Neuronal stem cell (in vitro differentiated cells): ENCODE measurements around the gene SORCS2.

Experiments used
- DNase-seq: peaks from one replicate; pipeline ENCODE4 v3.0.0-alpha.2; 2013; ENCODE audit warnings: low spot score
- H2AFZ ChIP-seq: one replicate; pipeline ENCODE4 v1.6.1; 2013; ENCODE audit warnings: mild to moderate bottlenecking, low read length, inconsistent platforms
- H2AK5ac ChIP-seq: 2 replicates; pipeline ENCODE4 v1.6.1; 2013; ENCODE audit warnings: low read depth, mild to moderate bottlenecking, inconsistent platforms, low read length, moderate library complexity, mixed read lengths
- H2BK120ac ChIP-seq: 2 replicates; pipeline ENCODE4 v1.6.1; 2013; ENCODE audit warnings: low read depth, mild to moderate bottlenecking, inconsistent platforms, low read length, moderate library complexity, mixed read lengths
- H2BK12ac ChIP-seq: one replicate; pipeline ENCODE4 v1.6.1; 2013; ENCODE audit warnings: low read length, inconsistent platforms
- H2BK15ac ChIP-seq: 2 replicates; pipeline ENCODE4 v1.6.1; 2013; ENCODE audit warnings: mild to moderate bottlenecking, low read length, inconsistent platforms, mixed read lengths
- H2BK5ac ChIP-seq: one replicate; pipeline ENCODE4 v1.6.1; 2013; ENCODE audit warnings: inconsistent platforms, mild to moderate bottlenecking, low read length, moderate library complexity
- H3K14ac ChIP-seq: one replicate; pipeline ENCODE4 v1.6.1; 2013; ENCODE audit warnings: low read length, inconsistent platforms
- H3K18ac ChIP-seq: 2 replicates; pipeline ENCODE4 v1.6.1; 2013; ENCODE audit warnings: low read length, inconsistent platforms
- H3K23ac ChIP-seq: 2 replicates; pipeline ENCODE4 v1.6.1; 2013; ENCODE audit warnings: low read depth, mild to moderate bottlenecking, mixed read lengths, low read length, inconsistent platforms; ENCODE audit not compliant: poor library complexity
- H3K27ac ChIP-seq: replicated peaks from 3 replicates; pipeline ENCODE4 v1.5.1; 2013; ENCODE audit warnings: low read length, inconsistent platforms
- H3K27me3 ChIP-seq, 3 experiments: 2 replicates each; pipeline ENCODE4 v1.6.1; 2013; ENCODE audit warnings: low read length in 3 of 3, mild to moderate bottlenecking in 2 of 3, inconsistent platforms in 1 of 3, low read depth in 1 of 3, mixed read lengths in 1 of 3, moderate library complexity in 1 of 3; ENCODE audit not compliant: control insufficient read depth in 3 of 3, insufficient read depth in 3 of 3
- H3K36me3 ChIP-seq, 2 donors: replicated peaks in 1 of 2; 2 replicates each; pipeline ENCODE4 v1.6.1; 2013; ENCODE audit warnings: low read length in 2 of 2; ENCODE audit not compliant: control insufficient read depth in 2 of 2, insufficient read depth in 2 of 2
- H3K4ac ChIP-seq: 2 replicates; pipeline ENCODE4 v1.6.1; 2013; ENCODE audit warnings: inconsistent platforms, mild to moderate bottlenecking, low read length, moderate library complexity
- H3K4me1 ChIP-seq, 2 donors: 1 replicate in 1 of 2; 2 replicates in 1 of 2; pipeline ENCODE4 v1.6.1; 2013; ENCODE audit warnings: low read length in 2 of 2, low read depth in 1 of 2; ENCODE audit not compliant: control insufficient read depth in 2 of 2, insufficient read depth in 1 of 2
- H3K4me2 ChIP-seq: one replicate; pipeline ENCODE4 v1.6.1; 2013; ENCODE audit warnings: mild to moderate bottlenecking, low read length, inconsistent platforms; ENCODE audit not compliant: insufficient read depth, poor library complexity, severe bottlenecking
- H3K4me3 ChIP-seq, 2 donors: 2 replicates each; pipeline ENCODE4 v1.5.1; 2013; ENCODE audit warnings: low read length in 2 of 2, mild to moderate bottlenecking in 2 of 2, inconsistent platforms in 1 of 2, moderate library complexity in 1 of 2
- H3K79me1 ChIP-seq: one replicate; pipeline ENCODE4 v1.6.1; 2013; ENCODE audit warnings: low read depth, mild to moderate bottlenecking, inconsistent platforms, low read length, moderate library complexity
- H3K9ac ChIP-seq: one replicate; pipeline ENCODE4 v1.6.1; 2013; ENCODE audit warnings: mild to moderate bottlenecking, low read depth, low read length, inconsistent platforms; ENCODE audit not compliant: poor library complexity
- H3K9me3 ChIP-seq, 2 donors: replicated peaks in 1 of 2; 2 replicates each; pipeline versions ENCODE3 to v1.6.1; 2013; ENCODE audit warnings: low read length in 2 of 2, mild to moderate bottlenecking in 2 of 2, inconsistent platforms in 1 of 2, low read depth in 1 of 2, mixed read lengths in 1 of 2, moderate library complexity in 1 of 2; ENCODE audit not compliant: control insufficient read depth in 2 of 2, insufficient read depth in 1 of 2
- H4K8ac ChIP-seq: one replicate; pipeline ENCODE4 v1.6.1; 2013; ENCODE audit warnings: low read depth, mild to moderate bottlenecking, inconsistent platforms, low read length, moderate library complexity
- H4K91ac ChIP-seq: one replicate; pipeline ENCODE4 v1.6.1; 2013; ENCODE audit warnings: low read length, low read depth, mild to moderate bottlenecking, inconsistent platforms; ENCODE audit not compliant: poor library complexity
- WGBS, 2 donors: extraction: QIAGEN DNeasy Blood & Tissue Kit; methylation state at CpG; one replicate each; pipeline ENCODE4 v1.1.7; 2013; ENCODE audit warnings: missing lambda C conversion rate in 2 of 2, mixed read lengths in 1 of 2; ENCODE audit not compliant: insufficient read length in 2 of 2, insufficient replicate concordance in 1 of 2; ENCODE audit errors: extremely low coverage in 2 of 2; 5-methylcytosine and 5-hydroxymethylcytosine counted together

The SORCS2 gene

DNA sequence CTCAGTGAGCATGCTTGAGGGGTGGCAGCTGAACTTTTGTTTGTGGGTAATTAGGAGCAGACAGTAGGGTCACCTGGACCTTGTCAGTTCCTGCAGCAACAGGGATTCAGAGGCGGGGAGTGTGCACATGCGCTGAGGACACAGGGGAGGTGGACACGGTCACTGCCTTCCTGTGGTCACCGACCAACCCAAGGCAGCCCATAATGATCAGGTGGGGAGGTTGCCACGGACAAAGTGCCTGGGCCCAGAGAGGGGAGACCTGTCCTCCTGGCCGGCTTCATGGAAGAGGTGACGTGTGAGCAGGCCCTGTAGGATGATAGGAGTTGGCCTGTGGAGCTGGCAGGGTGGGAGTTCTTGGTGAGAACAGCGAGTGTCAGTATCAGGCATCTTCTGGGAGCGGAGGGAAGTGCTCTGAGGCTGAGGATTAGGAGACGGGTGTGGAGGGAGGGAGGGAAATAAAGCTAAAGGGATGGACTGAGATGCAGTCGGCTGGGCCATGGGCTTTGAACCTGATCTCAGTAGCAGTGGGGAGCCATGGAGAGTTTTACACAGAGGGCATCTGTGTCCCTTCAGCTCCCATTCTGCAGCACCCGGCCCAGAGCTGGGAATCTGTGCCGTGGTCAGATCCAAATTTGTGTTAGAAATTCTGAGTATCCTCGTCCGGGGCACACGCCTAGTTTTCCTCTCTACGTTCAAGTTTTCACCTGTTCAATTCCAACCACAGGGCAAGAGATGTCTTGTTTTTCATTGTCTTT lies 142.4 kb downstream of the SORCS2 start:
- DNase-seq, result no peak
- no CpG with 5 or more reads among the region's 17 CpGs for WGBS, 2 donors
- no peak overlapping the region for H2BK12ac ChIP-seq
- peak overlapping the region; percentile 38 for H2BK15ac ChIP-seq
- peak overlapping the region; percentile 96 for H2AK5ac ChIP-seq
- H3K4me3 ChIP-seq, result no peak overlapping the region
- no peak overlapping the region for H2BK5ac ChIP-seq
- H3K36me3 ChIP-seq, result no peaks in the 10 kb centered on the region
- H3K27me3 ChIP-seq, result peaks cover 0 to 5% (median 0%) of the 10 kb centered on the region in 3 experiments
- no peak overlapping the region for H2AFZ ChIP-seq
- no peak overlapping the region for H4K91ac ChIP-seq
- no peak overlapping the region for H2BK120ac ChIP-seq
- H3K79me1 ChIP-seq, result peaks cover 7% of the 10 kb centered on the region
- peak overlapping the region; percentile 40 for H3K14ac ChIP-seq
- H3K4me2 ChIP-seq, result no peak overlapping the region
- H3K18ac ChIP-seq, result peak overlapping the region; percentile 84
- H3K23ac ChIP-seq, result peak overlapping the region; percentile 17
- H3K4me1 ChIP-seq, result peaks cover 0 to 24% of the 10 kb centered on the region in 2 donors
- H3K27ac ChIP-seq, result no peak overlapping the region
- H4K8ac ChIP-seq, result peak overlapping the region; percentile 75
- H3K9ac ChIP-seq, result peak overlapping the region; percentile 79
- no peak overlapping the region for H3K4ac ChIP-seq
- no peaks in the 10 kb centered on the region for H3K9me3 ChIP-seq

GRCh38 chr4:7335344-7336066 lies 143.2 kb downstream of the SORCS2 start:
- Histone ChIP-seq H2AK5ac (peak overlapping the region; percentile 98), H2BK15ac (peak overlapping the region; percentile 75), H3K18ac (no peak overlapping the region), H3K9ac (peak overlapping the region; percentile 45), H3K4me2 (no peak overlapping the region), H3K4ac (peak overlapping the region; percentile 66), H3K27me3 (peaks cover 0 to 5% (median 0%) of the 10 kb centered on the region in 3 experiments), H3K27ac (no peak overlapping the region), H2BK12ac (no peak overlapping the region), H2BK120ac (no peak overlapping the region), H4K8ac (no peak overlapping the region), H3K14ac (no peak overlapping the region), H3K79me1 (peaks cover 7% of the 10 kb centered on the region), H4K91ac (no peak overlapping the region), H3K36me3 (no peaks in the 10 kb centered on the region), H2AFZ (no peak overlapping the region), H3K4me3 (no peak overlapping the region), H3K4me1 (peaks cover 0 to 23% of the 10 kb centered on the region in 2 donors), H3K9me3 (no peaks in the 10 kb centered on the region), H3K23ac (no peak overlapping the region), H2BK5ac (no peak overlapping the region)
- no CpG with 5 or more reads among the region's 24 CpGs for WGBS, 2 donors
- DNase-seq, result peak; percentile 56

GRCh38 chr4:7336067-7336569 lies 143.8 kb downstream of the SORCS2 start:
- H3K36me3 ChIP-seq, result no peaks in the 10 kb centered on the region
- WGBS, 2 donors, result no CpG with 5 or more reads among the region's 17 CpGs

DNA sequence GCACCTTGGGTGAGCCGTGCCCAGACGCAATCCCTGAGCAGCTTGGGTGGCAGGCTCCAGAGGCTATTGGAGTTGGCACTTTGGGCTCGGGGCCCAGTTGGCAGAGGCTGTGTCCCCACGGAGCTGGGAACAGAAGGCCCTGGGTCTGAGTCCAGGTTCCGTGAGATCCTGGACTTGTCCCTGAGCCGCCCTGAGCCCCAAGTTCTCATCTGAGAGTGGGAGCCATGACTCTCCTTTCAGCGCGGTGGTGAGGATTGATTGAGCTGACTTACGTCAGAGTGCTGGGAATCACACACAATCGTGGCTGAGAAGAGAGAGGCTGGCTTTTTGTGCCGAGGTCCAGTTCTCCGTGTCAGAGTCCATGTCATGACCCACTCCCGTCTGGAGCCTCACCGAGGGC lies 144.4 kb downstream of the SORCS2 start:
- Histone ChIP-seq H2AFZ (no peak overlapping the region), H4K8ac (no peak overlapping the region), H3K36me3 (no peaks in the 10 kb centered on the region), H3K27me3 (peaks cover 0 to 5% (median 0%) of the 10 kb centered on the region in 3 experiments), H4K91ac (no peak overlapping the region), H3K9me3 (no peaks in the 10 kb centered on the region), H3K4me1 (peaks cover 0 to 19% of the 10 kb centered on the region in 2 donors), H2BK15ac (no peak overlapping the region), H2AK5ac (no peak overlapping the region), H2BK5ac (no peak overlapping the region), H3K27ac (no peak overlapping the region), H3K4ac (no peak overlapping the region), H2BK12ac (no peak overlapping the region), H3K14ac (no peak overlapping the region), H3K9ac (no peak overlapping the region), H2BK120ac (no peak overlapping the region), H3K79me1 (peaks cover 7% of the 10 kb centered on the region), H3K23ac (no peak overlapping the region), H3K18ac (no peak overlapping the region), H3K4me3 (no peak overlapping the region), H3K4me2 (no peak overlapping the region)
- WGBS, 2 donors, result no CpG with 5 or more reads among the region's 14 CpGs
- DNase-seq, result no peak

More at GRCh38 chr4:7336067-7336569, 143.8 kb downstream of the SORCS2 start:
- no peak overlapping the region for H3K23ac ChIP-seq
- peak overlapping the region; percentile 98 for H2AK5ac ChIP-seq
- H2BK5ac ChIP-seq, result no peak overlapping the region
- peak overlapping the region; percentile 75 for H2BK15ac ChIP-seq
- peaks cover 0 to 21% of the 10 kb centered on the region in 2 donors for H3K4me1 ChIP-seq
- no peak overlapping the region for H3K4me3 ChIP-seq
- no peak overlapping the region for H3K27ac ChIP-seq
- no peaks in the 10 kb centered on the region for H3K9me3 ChIP-seq
- H4K8ac ChIP-seq, result no peak overlapping the region
- H3K79me1 ChIP-seq, result peaks cover 7% of the 10 kb centered on the region
- H3K27me3 ChIP-seq, result peaks cover 0 to 5% (median 0%) of the 10 kb centered on the region in 3 experiments
- no peak overlapping the region for H2BK12ac ChIP-seq
- peak overlapping the region; percentile 66 for H3K4ac ChIP-seq
- H2BK120ac ChIP-seq, result no peak overlapping the region
- H3K14ac ChIP-seq, result no peak overlapping the region
- peak overlapping the region; percentile 45 for H3K9ac ChIP-seq
- no peak overlapping the region for H4K91ac ChIP-seq
- DNase-seq, result no peak
- no peak overlapping the region for H2AFZ ChIP-seq
- H3K4me2 ChIP-seq, result no peak overlapping the region
- peak overlapping the region; percentile 94 for H3K18ac ChIP-seq
